Raji (cell line): Measurements from ENCODE around the gene PHACTR3.

Source experiments
- POLR2A ChIP-seq: IDR thresholded peaks from 2 replicates; pipeline ENCODE4 v1.6.1; 2011; ENCODE audit warnings: low read depth, low read length, control low read depth; ENCODE audit not compliant: insufficient read depth

PHACTR3 gene

DNA sequence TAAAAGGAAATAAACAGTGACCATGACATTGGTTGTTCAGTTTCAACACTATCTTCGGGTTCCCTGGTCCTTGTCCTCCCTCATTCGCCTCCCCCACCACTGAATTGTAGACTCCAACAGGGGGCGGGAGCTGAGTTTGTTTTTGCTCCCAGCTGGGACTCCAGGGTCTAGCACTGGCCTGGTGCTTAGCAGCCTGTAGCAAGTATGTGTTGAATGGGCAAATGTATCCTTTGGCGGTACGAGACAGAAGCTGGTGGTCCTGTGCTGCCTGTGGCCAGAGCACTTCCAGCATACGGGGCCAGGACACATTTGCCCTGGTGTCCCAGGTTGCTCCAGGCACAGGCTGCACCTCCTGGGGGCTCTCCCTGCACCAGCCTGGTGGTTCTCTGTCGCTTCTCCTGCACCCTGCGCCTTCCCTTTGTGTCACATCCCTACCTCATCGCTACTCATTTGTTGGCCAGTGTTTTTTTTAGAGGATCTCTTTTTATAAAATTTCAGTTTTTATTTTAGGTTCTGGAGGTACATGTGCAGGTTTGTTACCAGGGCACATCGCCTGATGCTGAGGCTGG, 40.1 kb downstream of the PHACTR3 start:
- no peak for TF ChIP-seq POLR2A

DNA sequence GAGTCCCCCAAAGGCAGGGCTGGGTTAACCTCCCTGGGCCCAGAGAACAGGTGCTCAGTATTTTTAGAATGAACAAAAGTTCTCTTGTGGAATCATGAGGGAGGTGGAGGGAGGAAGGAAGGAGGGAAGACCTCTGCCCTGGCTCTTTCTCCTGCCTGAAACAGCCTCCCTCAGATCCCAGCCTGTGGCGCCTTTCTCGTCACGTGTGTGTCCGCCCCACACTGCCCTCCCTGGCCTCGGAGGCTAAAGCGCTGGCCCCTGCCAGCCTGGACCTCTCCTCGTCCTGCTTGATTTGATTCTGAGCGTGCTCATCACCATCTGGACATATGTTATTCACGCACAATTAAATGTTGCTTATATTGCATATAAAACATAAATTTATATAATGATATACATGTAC, 40.9 kb downstream of the PHACTR3 start:
- no peak for TF ChIP-seq POLR2A

DNA sequence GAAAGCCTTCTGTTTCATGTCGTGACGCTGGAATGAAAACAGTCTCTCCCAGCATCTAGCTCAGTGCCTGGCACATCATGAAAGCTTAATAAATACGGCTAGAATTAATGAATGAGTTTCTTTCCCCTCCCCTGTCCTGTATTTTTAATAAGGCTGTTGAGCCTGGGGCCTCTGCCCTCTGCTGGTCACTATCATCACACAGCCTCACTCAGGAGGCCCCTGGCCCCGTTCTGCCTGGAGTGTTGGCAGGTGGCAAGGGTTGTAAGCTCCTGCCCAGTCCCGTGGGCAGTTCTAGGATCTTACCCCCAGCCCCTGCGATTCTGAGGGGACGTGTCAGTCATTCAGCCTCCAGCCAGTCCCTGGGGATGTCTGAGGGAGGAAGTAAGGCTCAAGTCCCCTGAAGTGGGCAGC, 41.4 kb downstream of the PHACTR3 start:
- no peak for TF ChIP-seq POLR2A

DNA sequence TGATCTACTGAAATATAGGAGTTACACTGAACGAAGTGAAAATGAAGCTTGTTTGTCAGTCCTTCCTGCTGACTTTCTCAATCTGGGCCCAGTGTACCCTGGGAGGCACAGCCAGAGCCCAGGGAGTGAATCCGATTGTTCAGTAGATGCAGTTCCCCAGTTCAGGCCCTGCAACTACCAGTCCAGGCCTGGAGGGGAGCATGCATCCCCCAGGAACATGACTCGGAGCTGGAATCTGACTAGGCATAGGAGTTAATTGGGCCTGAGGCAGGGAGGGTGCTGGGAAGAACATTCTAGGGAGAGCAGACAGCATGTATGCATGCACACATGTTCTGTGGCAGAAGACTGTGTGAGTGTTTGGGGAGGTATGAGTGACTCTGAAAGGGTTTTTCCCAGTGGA, 42.1 kb downstream of the PHACTR3 start:
- no peak for TF ChIP-seq POLR2A

DNA sequence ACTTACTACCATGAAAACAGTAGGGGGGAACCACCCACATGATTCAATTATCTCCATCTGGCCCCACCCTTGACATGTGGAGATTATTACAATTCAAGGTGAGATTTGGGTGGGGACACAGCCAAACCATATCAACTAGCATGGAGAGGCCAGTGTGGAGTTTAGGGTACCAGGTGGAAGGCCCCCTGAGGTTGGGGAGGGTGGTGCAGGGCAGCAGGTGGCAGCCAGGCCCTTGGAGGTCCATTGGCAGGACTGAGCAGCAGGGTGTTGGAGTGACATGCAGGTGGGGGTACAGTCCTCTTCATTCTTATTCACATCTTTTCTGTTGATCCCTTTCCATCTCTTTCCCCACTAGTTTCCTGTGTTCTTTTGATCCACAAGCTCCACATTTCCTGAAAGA, 42.9 kb downstream of the PHACTR3 start:
- no peak for TF ChIP-seq POLR2A

DNA sequence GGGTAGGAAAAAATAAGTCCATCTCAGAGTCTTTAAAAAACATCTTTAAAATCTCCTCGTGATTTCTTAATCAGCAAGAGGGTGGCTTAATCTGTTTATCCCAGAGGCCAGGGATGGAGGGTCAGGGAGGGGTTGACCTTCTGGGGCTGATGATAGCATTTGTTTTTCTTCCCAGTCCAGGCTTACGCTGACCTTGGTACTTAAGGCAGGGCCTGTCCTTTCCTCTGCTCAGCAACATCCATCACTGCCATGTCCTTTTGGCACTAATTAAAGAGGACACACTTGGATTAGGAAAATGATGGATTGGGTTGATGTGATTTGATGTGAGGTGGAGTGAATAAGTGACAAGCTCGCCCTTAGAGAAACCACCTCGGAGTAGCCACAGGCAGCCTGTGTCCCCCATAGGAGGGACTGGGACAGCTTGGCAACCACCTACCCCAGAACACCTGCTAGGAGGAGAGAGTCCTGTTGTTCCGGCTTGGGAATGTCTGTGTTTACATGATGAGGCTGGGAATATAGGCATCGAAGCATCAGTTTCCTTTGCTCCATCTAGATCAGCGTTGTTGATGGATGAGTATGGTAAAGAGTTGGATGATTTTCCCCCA, 44.2 kb downstream of the PHACTR3 start:
- no peak for TF ChIP-seq POLR2A

DNA sequence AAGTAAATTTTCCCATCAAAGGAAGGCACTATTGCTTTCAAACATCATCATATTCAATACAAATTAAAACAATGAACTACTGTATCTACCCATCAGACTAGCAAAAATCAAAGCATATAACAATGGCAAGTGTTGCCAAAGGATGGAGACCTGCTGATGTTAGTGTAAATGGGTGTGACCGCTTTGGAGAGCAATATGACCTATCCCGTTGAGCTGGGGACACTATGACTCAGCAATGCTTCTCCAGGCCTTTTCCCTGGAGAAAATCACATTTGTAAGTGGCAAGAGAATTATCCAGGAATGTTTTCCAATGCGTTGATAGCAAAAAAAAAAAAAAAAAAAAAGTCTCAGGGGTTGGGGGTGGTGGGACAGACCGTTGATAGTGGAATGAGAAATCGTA, 46.1 kb downstream of the PHACTR3 start:
- TF ChIP-seq POLR2A, result no peak

DNA sequence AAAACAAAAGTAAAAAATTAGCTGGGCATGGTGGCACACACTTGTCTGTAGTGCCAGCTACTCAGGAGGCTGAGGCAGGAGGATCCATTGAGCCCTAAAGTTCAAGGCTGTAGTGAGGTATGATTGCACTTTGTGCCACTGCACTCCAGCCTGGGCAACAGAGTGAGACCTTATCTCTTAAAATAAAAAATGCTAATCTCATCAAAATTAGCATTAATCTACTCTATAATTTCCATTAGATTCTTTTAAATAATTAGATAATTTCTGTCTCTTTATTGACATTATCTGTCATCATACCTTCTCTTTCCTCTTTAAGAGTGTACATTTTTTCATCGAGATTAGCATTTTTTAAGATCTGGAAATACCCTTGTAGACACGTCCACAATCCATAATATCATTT, 48.0 kb downstream of the PHACTR3 start:
- TF ChIP-seq POLR2A, result no peak

DNA sequence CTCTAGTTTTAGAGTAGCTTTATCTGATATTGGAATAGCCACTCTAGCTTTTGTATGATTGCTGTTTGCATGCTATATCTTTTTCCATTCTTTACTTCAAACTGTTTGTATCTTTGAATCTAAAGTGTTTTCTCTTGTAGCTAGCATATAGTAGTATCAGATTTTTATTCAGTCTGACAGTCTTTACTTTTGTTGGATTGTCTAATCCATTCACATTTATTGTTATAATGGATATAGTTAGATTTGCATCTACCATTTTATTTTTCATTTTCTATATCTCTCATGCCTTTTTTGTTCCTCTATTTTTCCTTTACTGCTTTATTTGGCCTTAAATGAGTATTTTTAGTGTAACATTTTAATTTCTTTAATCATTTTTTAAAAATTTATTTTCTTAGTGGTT, 52.1 kb downstream of the PHACTR3 start:
- TF ChIP-seq POLR2A, result no peak

DNA sequence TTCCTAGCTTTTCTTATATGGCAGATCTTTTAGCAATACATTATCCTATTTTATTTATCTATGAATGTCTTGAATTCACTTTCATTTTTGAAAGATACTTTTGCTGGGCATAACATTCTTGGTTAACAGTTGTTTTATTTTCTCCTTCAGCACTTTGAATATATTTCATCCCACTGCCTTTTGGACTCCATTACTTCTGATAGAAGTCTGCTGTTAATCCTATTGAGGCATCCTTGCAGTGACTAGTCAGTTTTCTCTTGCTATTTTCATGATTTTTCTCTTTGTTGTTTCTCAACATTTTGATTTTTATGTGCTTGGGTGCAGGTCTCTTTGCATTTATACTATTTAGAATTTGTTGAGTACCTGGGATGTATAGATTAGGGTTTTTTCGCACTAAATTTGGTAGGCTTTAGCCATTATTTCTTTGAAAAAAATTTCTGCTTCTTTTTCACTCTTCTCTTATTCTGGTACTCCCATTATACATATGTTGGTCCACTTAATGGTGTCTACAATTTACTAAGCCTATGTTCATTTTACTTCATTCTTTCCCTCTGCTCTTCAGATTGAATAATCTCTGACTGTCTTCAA, 53.2 kb downstream of the PHACTR3 start:
- no peak for TF ChIP-seq POLR2A

DNA sequence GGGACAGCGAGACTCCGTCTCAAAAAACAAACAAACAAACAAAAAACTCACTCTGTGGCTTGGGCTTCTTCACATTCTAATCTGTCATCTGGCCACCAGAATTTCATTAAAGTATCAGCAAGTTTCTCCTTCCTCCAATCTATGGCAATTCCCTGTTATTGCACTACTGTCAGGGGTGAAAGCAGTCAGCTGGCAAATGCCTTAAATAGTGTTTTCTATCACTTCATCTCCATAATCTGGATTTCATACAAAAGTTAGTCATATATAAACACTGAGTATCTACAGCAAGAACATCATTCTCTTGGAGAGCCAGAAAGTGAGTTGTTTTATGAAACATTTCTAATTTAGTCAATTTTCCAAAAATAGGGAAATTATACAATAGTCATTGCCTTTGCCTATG, 56.1 kb downstream of the PHACTR3 start:
- TF ChIP-seq POLR2A, result no peak

DNA sequence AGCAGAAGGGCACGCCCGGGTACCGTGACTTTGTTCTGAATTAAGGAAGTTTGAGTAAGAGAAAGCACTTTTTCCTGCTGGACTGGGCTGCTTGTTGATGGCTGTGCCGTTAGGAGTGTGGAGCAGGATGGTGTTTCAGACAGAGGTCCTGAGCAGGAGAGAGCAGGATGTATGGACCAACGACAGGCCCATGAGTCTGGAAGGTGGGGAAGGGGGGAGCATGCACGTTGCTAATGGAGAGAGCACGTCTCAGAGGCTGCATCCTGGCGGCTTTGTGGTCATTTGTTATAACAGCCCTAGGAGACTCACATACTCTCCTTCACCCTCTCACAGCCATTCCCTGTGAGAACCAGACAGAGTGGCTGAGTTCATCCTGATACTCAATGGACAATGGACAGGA, 56.8 kb downstream of the PHACTR3 start:
- TF ChIP-seq POLR2A, result no peak

DNA sequence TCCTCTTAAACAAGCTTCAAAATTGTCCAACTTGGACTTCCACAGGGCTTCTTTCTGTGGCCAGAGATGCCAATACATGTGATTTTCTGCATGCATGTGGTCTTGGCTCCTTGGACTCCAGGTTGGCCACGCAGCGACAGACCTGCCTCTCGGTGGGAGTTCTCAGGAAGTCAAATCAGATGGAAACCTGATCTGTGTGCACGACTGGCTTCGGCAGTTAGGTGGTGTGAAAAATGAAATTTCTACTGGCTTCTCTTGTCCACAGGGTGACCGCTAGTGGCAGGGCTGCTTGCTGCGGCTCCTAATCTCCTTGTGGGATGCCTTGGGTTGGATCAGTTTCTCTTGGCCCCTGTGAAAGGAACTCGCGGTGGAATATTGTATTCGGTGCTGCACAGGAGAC, 57.3 kb downstream of the PHACTR3 start:
- TF ChIP-seq POLR2A, result no peak

DNA sequence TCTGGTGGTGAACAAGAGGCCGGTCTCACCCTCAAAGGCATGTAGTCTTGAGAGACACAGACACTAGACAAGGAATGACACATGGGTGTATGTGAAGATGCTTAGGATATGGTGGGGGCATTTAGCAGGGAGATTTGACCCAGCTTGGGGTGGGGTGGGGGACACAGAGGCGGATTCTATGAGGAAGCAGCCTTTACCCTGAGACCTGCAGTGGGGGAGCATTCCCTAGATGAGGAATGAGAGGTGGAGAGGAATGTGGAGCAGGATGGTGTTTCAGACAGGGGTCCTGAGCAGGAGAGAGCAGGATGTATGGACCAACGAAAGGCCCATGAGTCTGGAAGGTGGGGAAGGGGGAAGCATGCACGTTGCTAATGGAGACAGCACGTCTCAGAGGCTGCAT, 57.8 kb downstream of the PHACTR3 start:
- TF ChIP-seq POLR2A, result no peak

DNA sequence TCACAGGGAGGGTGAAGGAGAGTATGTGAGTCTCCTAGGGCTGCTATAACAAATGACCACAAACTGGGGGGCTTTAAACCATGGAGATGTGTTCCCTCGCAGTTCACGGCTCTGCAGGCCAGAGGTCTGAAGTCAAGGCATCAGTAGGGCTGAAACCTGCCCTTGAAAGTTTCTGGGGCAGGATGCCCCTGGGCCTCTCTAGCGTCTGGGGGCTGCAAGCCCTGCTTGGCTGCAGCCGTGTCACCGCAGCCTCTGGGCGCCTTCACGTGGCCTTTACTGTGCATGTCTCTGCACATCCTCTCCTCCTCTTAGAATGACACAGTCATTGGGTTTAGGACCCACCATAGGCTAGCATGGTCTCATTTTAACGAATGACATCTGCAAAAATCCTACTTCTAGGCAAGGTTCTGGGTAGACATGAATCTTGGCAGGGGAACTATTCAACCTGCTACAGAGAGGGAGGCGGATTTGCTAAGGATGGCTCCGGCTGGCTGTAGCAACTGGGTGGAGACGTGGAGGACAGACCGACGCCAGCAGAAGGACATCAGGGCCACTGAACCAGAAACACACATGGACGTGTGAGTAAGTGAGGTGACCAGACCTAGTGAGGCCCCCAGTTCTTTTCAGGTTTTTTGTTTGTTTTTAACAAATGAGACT, 58.6 kb downstream of the PHACTR3 start:
- no peak for TF ChIP-seq POLR2A

DNA sequence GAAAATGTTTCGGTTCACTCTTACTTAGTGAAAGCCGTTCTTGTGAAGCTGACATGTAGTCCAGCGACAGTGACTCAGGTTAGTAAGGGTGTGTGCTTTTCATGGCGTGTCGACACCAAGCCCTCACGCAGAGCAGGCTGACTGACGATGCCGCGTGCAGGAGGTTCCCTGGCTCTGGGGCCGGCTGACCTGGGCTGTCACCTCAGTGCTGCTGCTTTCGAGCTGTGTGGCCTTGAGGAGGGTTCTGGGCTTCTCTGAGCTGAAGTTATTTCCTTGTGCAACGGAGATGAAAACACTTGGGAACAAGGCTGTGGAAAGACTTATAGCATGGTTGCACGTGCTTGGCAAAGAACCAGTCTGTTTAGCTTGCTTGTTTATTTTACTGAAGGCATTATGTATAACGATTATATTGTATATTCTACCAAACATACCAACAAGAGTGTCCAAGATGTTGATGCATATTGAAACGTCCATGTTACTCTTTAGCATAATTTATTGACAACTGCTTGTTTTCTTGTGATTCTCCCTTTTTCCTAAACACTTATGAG, 59.2 kb downstream of the PHACTR3 start:
- no peak for TF ChIP-seq POLR2A

DNA sequence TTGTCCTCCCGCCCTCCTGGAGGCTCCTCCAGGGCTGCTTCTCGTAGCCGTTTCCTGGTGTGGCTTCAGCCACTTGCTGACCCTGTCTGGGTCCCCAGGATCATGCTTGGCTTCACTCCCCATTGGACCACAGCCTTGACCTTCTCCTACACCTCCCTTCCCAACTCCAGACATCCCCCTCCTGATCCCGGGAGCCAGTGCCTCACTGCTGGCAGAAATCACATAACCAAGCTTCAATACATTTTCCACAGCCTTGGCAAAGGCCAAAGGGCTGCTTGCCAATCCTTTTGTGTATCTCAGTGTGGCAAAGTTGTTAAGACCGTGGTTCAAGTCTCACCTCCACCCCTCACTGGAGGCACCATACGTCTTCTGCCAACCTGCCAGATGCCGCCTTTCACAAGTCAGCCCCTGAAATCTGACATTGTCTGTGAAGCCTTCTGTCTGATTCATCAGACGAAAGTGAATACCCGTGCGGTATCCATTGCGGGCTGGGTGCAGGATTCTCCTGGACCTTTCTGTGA, 60.1 kb downstream of the PHACTR3 start:
- no peak for TF ChIP-seq POLR2A
